Suprapubic skin (tissue), 3 donors: ENCODE data around the gene PLA2G4B.

Experiments
- CTCF ChIP-seq, 2 donors: fragments of 200-600 bp in 1 of 2; fragments of 450-650 bp in 1 of 2; sonication (generic) in 1 of 2; IDR thresholded peaks; one replicate each; pipeline ENCODE4 v1.5.1; 2016 to 2019; ENCODE audit warnings: antibody characterized with exemption in 2 of 2, mild to moderate bottlenecking in 1 of 2, moderate library complexity in 1 of 2
- EP300 ChIP-seq: sonication (generic); formaldehyde crosslinking; IDR thresholded peaks from one replicate; pipeline ENCODE4 v1.6.1; 2017; ENCODE audit warnings: antibody characterized with exemption
- POLR2A ChIP-seq, 2 donors: fragments of 450-650 bp; IDR thresholded peaks; one replicate each; pipeline ENCODE4 v1.6.1; 2017; ENCODE audit warnings: antibody characterized with exemption in 2 of 2, mild to moderate bottlenecking in 2 of 2, moderate library complexity in 2 of 2

GRCh38 chr15:41887161-41887560 is 48.5 kb downstream of the PLA2G4B start:
- TF ChIP-seq EP300: no peak
- no peak for TF ChIP-seq CTCF (IDR thresholded peaks at IDR 0.05)
- no peak for TF ChIP-seq POLR2A (IDR thresholded peaks at IDR 0.05)
